ENCODE results near the gene CHIA.

CHIA gene

DNA sequence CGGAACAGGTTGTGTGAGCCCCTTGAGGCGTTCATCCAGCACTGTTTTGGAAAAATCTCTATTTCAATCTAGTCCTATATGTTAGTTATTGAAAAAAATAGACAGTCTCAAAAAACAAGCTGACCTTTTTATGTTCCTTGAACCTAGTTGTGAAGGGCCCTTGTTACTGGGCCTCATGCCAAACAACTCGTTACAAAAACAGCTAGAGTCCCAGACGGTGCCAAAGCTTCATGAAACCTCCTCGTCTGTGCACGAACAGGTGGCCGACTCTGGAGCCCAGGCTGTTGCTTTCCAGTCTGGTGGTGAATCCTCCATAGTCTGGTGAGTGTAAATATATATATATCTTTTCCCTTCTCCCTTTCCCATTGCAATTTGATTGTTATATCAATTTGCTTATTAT is at the start of gene CHIA:
Gene CHIA (plus strand): TSS at position 222 of the 400 bp plus-strand sequence. CDS start 19,617 bp downstream, outside the sequence.
- no peak for DNase-seq (ENCODE audit: low read depth)

- DNase-seq (ENCODE audit: low read depth) = no peak
Measured at GRCh38 chr1:111241797-111242196, 48.9 kb upstream of the CHIA start.

GRCh38 chr1:111242805-111243523 is 47.7 kb upstream of the CHIA start:
- DNase-seq (ENCODE audit: low read depth) = no peak

GRCh38 chr1:111247125-111247838 is 43.4 kb upstream of the CHIA start:
- no peak for DNase-seq (ENCODE audit: low read depth)

DNA sequence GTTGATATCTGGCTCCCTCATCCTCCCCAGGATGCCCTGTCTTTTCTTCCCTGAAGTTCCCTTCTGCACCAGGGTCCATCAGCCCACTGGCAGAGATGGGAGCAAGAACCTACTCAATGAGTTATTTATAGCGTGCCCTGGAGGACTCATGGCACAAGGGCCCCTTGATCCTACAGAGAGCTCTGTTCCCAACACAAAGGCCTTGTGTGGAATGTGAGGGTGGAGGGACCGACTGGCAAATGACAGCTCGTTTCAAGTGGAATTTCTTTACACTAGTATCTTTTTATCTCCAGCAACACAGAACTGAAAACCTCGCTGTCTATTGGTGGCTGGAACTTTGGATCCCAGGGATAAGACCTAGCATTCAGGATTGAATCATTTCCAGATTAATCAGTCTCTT is 40.7 kb upstream of the CHIA start:
- DNase-seq (ENCODE audit: low read depth) = no peak

DNA sequence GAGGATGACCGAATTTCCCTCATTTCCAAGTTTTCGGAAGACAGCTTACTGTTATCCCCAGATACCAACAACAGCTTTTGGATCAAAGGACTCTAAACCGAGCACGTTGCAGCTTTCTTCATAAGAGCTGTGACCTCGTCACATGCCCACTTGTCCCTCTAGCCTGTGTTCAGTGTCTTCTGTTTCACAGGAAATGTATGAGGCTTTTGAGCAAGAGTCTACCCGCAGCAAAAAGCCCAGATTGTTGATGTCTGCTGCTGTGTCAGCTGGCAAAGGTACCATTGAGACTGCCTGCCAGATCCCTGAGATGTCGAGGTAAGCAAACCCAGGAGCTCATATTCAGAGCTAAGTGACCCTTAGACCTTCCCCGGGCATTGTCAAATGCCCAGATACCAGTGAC is 39.1 kb upstream of the CHIA start:
- no peak for DNase-seq (ENCODE audit: low read depth)

DNA sequence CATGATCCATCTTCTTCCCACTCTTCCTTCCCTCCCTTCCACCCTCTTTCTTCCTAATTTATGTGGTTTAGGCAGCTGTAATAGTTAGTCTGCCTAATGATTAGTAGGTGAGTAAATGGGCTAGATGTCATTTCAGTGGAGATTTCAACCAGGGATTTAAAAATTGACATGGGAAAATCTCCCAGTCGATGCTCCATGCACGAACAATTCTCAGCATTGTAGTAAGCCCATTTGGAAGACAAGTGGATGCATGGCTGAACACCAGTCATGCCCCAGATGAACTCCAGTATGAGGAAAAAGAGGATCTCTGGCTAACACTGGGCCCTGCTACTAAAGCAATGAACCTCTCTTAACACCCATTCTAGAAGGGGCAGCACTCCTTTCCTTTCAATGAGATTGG is 37.9 kb upstream of the CHIA start:
- no peak for DNase-seq (ENCODE audit: low read depth)

- DNase-seq (ENCODE audit: low read depth) = no peak
Measured at GRCh38 chr1:111253876-111254275, 36.8 kb upstream of the CHIA start.

GRCh38 chr1:111256988-111257658 is 33.5 kb upstream of the CHIA start:
- no peak for DNase-seq (ENCODE audit: low read depth)

DNA sequence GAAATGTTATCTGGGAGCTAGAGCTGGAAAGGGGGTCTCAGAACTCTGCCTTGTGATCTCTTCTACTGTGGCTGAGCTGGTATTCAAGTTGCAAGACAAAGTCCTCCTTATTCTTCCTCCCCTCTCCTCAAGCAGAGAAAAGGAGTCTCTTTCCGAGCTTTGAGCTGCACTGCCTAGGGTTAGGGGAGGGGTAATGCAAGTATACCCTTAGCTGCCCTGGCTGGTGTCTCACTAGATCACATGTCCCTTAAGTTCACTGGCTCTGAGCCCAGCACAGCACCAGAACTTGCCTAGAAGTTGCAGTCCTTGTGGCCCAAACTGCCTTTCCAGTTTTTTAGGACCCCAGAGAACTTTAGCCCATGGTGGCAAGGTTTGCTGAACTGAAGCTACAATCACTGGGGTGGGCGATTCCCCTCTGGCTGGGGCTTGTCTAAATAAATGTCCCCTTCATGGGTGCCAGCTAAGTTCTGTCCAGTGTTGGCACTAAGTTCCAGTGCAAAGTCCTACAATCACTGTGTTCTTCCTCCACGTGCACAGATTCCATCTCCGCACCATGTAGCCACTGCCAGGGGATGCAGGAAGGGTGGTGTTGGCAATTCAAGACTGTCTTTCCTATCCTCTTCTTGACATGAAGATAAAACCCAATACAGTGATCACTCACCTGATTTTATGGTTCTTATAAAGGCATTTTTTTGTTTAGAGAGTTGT is 22.7 kb upstream of the CHIA start:
- no peak for DNase-seq (ENCODE audit: low read depth)

DNA sequence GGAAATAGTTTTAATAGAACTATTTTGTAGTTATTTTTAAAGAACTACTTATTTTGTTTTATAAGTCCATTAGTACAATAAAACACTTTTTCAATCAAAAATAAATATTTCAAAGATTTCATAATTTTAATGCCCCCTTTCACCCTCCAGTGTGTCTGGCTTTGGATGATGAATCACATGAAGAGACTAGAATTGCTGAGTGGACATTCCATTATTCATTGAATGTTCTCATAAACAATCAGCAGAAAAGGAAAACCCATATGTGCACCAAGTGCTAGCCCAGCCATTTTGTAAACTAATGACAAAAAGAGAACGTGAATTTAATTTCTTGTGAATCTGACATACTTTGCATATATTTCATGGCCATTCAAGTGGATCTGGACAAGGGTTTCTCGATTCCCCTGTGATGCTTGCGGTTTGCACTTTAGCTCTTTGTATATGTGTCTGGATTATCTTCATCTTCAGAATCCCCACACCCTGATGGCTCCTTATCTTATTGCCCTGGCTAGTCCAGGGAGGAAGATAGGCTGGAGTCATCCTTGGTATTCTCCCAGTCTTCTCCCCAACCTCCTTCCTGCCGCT is 20.7 kb upstream of the CHIA start:
- no peak for DNase-seq (ENCODE audit: low read depth)

DNA sequence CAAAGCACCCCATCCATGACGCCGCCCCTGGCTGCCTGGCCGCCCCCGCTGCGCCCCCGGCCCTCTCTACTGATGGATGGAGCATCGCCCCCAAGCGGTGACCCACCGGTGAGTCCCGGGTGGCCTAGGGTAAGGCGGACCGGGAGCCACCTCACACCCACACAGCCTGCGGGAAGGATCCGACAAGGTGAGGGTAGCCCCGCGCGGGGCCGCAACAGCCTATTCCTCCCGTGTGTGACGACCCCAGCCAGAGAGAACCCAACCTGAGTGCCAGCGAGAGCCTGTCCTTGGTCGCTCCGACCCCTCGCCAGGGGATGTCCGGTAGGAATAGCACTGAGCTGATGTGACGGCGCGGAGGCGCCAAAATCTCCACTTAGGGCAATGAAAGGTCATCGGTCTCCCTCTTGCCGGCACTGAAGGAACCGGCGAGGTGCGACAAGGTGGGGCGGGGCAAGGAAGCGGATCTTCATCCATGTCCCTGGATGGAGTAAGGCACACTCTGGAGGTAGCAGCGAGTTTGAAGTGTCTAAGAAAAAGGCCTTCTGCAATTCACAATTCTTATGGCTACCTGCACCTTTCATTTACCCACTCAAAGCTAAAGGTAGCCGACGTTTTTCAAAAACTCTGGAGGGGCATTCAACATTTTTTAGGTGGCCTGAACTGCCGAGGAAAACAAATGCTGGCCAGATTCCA is 19.7 kb upstream of the CHIA start:
- DNase-seq (ENCODE audit: low read depth) = no peak

DNA sequence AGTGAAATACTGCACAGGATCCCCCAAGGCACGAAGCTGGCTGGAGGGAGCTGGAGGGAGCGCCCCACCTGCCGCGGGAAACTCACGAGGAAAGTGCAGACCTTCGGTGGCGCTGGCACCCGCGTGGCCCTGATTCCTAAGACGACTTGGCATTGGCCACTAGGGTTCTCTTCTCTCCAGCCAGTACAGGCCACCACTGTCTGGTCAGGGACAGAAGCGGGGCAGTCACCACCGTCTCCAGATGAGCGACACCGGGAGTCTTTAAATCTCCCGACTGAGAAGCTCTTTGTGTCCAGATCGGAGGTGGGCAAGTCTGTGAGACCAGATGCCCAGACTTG is 19.2 kb upstream of the CHIA start:
- DNase-seq (ENCODE audit: low read depth) = no peak

DNA sequence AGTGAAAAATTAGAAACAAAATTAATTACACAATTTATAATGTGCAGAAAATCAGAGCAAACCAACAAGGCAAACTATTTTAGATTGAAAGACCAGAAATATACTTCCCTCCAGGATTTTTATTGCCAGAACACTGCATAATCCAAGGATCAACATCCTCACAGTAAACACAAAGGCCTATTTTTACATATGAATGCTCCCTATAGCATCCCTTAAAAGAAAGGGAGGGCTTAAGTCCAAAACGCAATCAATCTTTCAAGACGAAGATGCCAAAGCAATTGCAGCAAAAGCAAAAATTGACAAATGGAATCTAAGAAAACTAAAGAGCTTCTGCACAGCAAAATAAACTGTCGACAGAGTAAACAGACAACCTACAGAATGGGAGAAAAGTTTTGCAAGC is 18.6 kb upstream of the CHIA start:
- DNase-seq (ENCODE audit: low read depth) = no peak

- no peak for DNase-seq (ENCODE audit: low read depth)
Measured at GRCh38 chr1:111274653-111275052, 16.0 kb upstream of the CHIA start.

DNA sequence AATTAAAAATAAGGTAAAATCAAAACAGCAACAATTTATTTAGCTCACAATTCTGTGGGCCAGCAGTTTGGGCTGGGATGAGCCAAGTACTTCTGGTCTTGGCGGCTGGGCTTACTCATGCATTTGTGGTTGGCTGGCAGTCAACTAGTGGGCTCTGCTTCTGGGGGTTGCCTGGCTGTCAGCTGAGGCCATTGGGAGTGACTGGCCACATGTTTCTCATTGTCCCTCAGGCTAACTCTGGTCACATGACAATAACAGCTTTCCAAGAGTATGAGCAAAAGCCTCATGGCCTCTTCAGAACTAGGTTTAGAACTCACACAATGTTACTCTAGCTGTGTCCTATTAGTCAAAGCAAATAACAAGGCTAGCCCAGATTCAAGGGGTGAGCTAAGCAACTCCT is 15.6 kb upstream of the CHIA start:
- DNase-seq (ENCODE audit: low read depth) = no peak

DNA sequence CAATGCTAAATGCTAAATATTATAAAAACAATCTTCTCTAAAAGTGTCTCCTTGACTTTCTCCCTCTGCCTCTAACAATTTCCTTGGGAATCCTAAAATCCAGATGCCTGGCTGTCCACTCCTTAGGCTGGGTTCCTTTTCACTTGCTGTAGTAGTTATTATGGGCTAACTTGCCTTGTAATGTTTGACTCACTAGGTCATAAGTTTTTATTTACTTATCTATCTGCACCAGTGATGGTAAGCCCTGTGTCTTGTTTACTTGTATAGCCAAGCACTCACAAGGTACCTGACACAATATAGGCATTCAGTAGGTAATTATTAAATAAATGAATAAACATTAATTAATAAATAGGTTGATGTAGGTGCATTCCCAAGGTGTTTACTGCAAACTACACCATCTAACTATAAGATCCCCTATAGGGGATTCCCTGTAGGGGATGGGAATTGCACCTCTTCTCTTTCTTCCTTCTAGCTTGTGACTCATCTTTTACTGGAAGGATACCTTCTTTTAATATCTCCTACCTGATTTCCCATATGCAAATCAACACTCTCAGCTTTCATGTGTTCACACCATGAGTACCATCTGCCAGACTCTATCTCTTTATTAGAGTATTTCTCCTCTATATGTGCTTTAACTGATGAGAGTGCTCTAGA is 14.7 kb upstream of the CHIA start:
- no peak for DNase-seq (ENCODE audit: low read depth)

DNA sequence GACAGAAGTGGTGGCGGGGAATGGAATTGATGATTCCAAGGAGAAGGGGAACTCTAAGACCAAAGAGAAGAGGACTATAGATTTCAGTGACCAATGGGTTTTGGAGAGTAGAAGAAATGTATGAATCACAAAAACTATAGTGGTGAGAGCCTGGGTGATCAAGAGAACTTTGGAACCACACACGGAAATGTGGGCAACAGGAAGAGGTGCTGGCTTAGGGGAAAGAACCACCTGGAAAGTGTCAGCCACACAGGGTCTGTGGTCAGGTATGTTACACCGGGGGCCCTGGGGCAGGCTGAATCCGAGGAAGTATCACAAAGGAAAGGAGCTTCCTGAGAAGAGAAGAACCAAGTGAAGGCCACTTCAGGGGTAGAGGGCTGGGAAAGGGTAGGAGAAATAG is 11.5 kb upstream of the CHIA start:
- DNase-seq (ENCODE audit: low read depth) = no peak

DNA sequence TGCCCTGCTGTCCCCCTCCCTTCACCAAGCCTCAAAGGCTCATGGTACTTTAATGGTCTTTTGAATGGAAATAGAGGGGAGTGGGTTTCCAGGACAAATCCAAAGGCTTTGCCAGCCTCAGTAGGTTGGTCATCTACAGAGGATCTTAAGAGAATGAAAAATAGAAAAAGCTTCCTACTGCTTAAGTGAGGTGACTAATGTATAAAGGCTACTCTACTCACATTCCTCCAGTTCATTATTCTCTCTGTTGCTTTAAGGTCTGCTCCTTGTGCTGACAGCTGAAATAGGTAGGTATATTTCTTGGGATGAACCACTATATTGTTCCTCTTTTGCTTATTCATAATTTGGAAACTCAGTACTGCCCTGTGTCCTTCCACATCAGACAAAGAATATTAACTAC is 10.4 kb upstream of the CHIA start:
- no peak for DNase-seq (ENCODE audit: low read depth)

DNA sequence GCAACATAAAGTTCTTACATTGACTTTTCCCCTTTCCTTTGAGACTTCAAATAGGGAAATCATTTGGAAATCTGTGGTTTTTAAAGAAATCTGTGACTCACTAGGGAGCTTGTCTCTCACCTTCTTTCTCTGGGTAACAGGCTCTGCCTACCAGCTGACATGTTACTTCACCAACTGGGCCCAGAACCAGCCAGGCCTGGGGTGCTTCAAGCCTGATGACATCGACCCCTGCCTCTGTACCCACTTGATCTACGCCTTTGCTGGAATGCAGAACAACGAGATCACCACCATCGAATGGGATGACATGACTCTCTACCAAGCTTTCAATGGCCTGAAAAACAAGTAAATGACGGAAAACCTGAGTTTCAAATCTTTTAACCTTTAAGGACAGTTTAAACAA is 9.2 kb upstream of the CHIA start:
- DNase-seq (ENCODE audit: low read depth) = no peak

- no peak for DNase-seq (ENCODE audit: low read depth)
Measured at GRCh38 chr1:111283838-111284237, 6.8 kb upstream of the CHIA start.
